SK-N-SH treated with all-trans-retinoic acid at 6 μM for 48 hours (cell line): ENCODE data around the gene RAD51B.

Experiments used
- ARNTL ChIP-seq: fragments of 450-650 bp; formaldehyde crosslinking; IDR thresholded peaks from 2 replicates; pipeline ENCODE4 v1.5.0; 2020; ENCODE audit warnings: low read depth, mild to moderate bottlenecking, moderate library complexity, borderline replicate concordance
- BACH2 ChIP-seq: fragments of 250-450 bp; sonication (Bioruptor Pico); IDR thresholded peaks from 2 replicates; pipeline ENCODE4 v1.9.0; 2021; ENCODE audit warnings: mild to moderate bottlenecking, borderline replicate concordance
- CSDC2 ChIP-seq: fragments of 250-450 bp; sonication (Bioruptor Pico); IDR thresholded peaks from 2 replicates; pipeline ENCODE4 v1.5.0; 2020; ENCODE audit warnings: mild to moderate bottlenecking, moderate library complexity
- ESRRG ChIP-seq: fragments of 250-450 bp; sonication (Bioruptor Pico); IDR thresholded peaks from 2 replicates; pipeline ENCODE4 v1.6.1; 2021; ENCODE audit warnings: mild to moderate bottlenecking
- ISL1 ChIP-seq: fragments of 250-450 bp; sonication (Bioruptor Pico); IDR thresholded peaks from 2 replicates; pipeline ENCODE4 v2.1.2; 2022; ENCODE audit warnings: mild to moderate bottlenecking, moderate library complexity
- SNAI2 ChIP-seq: fragments of 250-450 bp; sonication (Bioruptor Pico); IDR thresholded peaks from 2 replicates; pipeline ENCODE4 v1.5.0; 2020; ENCODE audit warnings: mild to moderate bottlenecking, moderate library complexity
- TOX ChIP-seq: fragments of 250-450 bp; sonication (Bioruptor Pico); IDR thresholded peaks from 2 replicates; pipeline ENCODE4 v1.8.0; 2021; ENCODE audit warnings: mild to moderate bottlenecking, moderate library complexity, borderline replicate concordance
- ZFP3 ChIP-seq: fragments of 250-450 bp; sonication (Bioruptor Pico); IDR thresholded peaks from 2 replicates; pipeline ENCODE4 v1.5.0; 2020; ENCODE audit warnings: mild to moderate bottlenecking, moderate library complexity
- ZNF70 ChIP-seq: fragments of 450-650 bp; formaldehyde crosslinking; IDR thresholded peaks from 2 replicates; pipeline ENCODE4 v1.5.0; 2020; ENCODE audit warnings: mild to moderate bottlenecking, moderate library complexity
- ZNF8 ChIP-seq: fragments of 450-650 bp; formaldehyde crosslinking; IDR thresholded peaks from 2 replicates; pipeline ENCODE4 v1.5.0; 2020; ENCODE audit warnings: mild to moderate bottlenecking, moderate library complexity
- TF ChIP-seq, protein P1 (sequence below): fragments of 250-450 bp; sonication (Bioruptor Pico); IDR thresholded peaks from 2 replicates; pipeline ENCODE4 v1.5.1; 2021; ENCODE audit warnings: mild to moderate bottlenecking, moderate library complexity
- TF ChIP-seq, protein P2 (sequence below): fragments of 250-450 bp; sonication (Bioruptor Pico); IDR thresholded peaks from 2 replicates; pipeline ENCODE4 v1.5.0; 2020; ENCODE audit warnings: mild to moderate bottlenecking, moderate library complexity
- TF ChIP-seq, protein P3 (sequence below): fragments of 250-450 bp; sonication (Bioruptor Pico); IDR thresholded peaks from 2 replicates; pipeline ENCODE4 v1.8.0; 2020; ENCODE audit warnings: mild to moderate bottlenecking, moderate library complexity, borderline replicate concordance

DNA sequence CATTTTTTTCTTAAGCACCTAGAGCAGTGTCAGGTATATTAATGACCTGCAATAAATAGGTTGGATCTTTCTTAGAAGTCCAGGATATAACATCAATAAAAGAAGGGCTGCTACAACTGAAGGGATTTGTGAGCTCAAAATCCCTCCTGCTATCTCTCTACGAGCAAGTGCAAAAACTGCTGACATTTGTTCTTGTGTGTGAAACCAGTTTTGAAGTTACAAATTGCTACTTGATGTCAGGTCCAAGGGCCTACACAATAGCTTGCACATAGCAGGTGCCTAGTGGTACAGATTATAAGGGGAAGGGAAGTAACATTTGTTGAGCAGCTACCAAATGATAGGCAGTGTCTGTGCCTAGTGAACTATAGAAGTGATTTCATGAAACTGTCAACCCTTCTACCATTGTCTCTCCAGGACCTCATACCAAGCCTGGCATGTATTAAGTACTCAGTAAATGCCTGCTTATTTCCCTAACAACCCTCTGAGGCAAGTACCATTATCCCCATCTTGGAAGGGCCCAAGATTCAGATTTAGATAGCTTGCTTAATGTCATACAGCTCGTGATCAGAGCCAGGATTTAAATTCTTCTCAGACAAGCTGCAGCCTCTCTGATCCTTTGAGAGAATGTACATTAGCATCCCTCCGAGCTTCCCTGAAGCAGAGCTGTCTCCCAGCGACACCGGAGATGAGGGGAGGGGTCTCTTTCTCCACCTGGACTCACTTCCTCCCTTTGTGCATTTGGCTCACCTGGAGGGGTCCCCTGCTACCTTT, 673.0 kb downstream of the RAD51B start:
- no peak for TF ChIP-seq ISL1 (CRISPR knock-in tag)
- TF ChIP-seq, protein P1, sequence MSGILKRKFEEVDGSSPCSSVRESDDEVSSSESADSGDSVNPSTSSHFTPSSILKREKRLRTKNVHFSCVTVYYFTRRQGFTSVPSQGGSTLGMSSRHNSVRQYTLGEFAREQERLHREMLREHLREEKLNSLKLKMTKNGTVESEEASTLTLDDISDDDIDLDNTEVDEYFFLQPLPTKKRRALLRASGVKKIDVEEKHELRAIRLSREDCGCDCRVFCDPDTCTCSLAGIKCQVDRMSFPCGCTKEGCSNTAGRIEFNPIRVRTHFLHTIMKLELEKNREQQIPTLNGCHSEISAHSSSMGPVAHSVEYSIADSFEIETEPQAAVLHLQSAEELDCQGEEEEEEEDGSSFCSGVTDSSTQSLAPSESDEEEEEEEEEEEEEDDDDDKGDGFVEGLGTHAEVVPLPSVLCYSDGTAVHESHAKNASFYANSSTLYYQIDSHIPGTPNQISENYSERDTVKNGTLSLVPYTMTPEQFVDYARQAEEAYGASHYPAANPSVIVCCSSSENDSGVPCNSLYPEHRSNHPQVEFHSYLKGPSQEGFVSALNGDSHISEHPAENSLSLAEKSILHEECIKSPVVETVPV (CRISPR knock-in tag): no peak
- TF ChIP-seq, protein P2, sequence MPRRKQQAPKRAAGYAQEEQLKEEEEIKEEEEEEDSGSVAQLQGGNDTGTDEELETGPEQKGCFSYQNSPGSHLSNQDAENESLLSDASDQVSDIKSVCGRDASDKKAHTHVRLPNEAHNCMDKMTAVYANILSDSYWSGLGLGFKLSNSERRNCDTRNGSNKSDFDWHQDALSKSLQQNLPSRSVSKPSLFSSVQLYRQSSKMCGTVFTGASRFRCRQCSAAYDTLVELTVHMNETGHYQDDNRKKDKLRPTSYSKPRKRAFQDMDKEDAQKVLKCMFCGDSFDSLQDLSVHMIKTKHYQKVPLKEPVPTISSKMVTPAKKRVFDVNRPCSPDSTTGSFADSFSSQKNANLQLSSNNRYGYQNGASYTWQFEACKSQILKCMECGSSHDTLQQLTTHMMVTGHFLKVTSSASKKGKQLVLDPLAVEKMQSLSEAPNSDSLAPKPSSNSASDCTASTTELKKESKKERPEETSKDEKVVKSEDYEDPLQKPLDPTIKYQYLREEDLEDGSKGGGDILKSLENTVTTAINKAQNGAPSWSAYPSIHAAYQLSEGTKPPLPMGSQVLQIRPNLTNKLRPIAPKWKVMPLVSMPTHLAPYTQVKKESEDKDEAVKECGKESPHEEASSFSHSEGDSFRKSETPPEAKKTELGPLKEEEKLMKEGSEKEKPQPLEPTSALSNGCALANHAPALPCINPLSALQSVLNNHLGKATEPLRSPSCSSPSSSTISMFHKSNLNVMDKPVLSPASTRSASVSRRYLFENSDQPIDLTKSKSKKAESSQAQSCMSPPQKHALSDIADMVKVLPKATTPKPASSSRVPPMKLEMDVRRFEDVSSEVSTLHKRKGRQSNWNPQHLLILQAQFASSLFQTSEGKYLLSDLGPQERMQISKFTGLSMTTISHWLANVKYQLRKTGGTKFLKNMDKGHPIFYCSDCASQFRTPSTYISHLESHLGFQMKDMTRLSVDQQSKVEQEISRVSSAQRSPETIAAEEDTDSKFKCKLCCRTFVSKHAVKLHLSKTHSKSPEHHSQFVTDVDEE: no peak
- TF ChIP-seq ESRRG (CRISPR knock-in tag): no peak
- TF ChIP-seq ZNF8 (CRISPR knock-in tag): no peak
- TF ChIP-seq, protein P3, sequence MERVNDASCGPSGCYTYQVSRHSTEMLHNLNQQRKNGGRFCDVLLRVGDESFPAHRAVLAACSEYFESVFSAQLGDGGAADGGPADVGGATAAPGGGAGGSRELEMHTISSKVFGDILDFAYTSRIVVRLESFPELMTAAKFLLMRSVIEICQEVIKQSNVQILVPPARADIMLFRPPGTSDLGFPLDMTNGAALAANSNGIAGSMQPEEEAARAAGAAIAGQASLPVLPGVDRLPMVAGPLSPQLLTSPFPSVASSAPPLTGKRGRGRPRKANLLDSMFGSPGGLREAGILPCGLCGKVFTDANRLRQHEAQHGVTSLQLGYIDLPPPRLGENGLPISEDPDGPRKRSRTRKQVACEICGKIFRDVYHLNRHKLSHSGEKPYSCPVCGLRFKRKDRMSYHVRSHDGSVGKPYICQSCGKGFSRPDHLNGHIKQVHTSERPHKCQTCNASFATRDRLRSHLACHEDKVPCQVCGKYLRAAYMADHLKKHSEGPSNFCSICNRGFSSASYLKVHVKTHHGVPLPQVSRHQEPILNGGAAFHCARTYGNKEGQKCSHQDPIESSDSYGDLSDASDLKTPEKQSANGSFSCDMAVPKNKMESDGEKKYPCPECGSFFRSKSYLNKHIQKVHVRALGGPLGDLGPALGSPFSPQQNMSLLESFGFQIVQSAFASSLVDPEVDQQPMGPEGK (CRISPR knock-in tag): no peak
- no peak for TF ChIP-seq ZFP3 (CRISPR knock-in tag)
- TF ChIP-seq ZNF70 (CRISPR knock-in tag): no peak
- no peak for TF ChIP-seq ARNTL (CRISPR knock-in tag)
- TF ChIP-seq CSDC2 (CRISPR knock-in tag): no peak
- TF ChIP-seq TOX: no peak
- no peak for TF ChIP-seq SNAI2 (CRISPR knock-in tag)
- TF ChIP-seq BACH2 (CRISPR knock-in tag): no peak
